22Rv1 (cell line): ENCODE results near the gene ZNF462.
"Not testable (repeated sequence)": the region's sequence is repeated elsewhere in the genome, so short reads cannot be mapped to it uniquely, and the experiment has no call there.

Experiments
- CTCF ChIP-seq: fragments of 450-650 bp; IDR thresholded peaks from 2 replicates; pipeline ENCODE4 v1.5.1; 2017; ENCODE audit warnings: mild to moderate bottlenecking
- ZFX ChIP-seq: fragments of 450-650 bp; IDR thresholded peaks from 2 replicates; pipeline ENCODE4 v1.6.1; 2017; ENCODE audit warnings: antibody characterized with exemption, borderline replicate concordance

- not testable (repeated sequence) for TF ChIP-seq CTCF, ZFX
Measured at GRCh38 chr9:106851640-106852039, 11.3 kb upstream of the ZNF462 start.
